ENCODE data around the gene CALCA.
A peak's percentile ranks its signal among the peaks of the same experiment; 100 is the strongest.
"Not testable (repeated sequence)": the region's sequence is repeated elsewhere in the genome, so short reads cannot be mapped to it uniquely, and the experiment has no call there.

Gene CALCA

DNA sequence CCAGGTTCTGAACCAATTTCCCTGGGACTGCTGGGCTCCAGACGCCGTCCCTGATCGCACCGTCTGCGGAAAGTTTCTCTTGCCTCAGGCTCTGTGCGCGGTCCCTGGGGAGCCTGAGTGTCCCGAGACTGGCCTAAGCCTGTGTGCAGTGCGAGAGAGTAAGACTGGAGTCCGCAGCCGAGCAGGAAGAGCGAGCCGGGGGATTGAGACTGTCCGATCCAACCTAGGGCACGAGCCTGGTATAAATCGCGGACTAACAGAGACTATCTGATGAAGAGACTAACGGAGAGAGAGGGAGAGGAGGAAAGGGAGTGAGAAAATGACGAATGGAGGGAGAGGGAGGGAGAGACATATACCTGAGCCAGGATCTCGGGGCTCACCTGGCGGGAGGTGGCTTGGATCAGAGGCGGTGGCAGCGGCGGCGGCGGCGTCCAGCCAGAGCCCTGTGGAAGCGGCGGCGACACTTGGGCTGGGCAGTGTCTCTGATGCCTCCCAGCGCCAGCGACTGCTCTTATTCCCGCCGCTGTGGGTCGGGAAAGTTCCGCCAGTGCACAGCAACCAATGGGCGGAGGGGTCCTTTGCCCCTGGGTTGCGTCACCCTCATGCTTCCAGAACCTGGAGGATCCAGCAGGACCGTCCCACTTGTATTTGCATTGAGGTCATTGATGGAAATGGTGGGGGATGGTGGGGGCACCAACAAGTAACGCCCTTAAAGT lies at the start of gene CALCA:
TSS of gene CALCA (minus strand) at position 487 of the 716 bp plus-strand sequence. CDS start 1,159 bp downstream, outside the sequence.
- no peak for DNase-seq (ENCODE audit: low read depth in 2 of 2, low spot score in 1 of 2)

DNA sequence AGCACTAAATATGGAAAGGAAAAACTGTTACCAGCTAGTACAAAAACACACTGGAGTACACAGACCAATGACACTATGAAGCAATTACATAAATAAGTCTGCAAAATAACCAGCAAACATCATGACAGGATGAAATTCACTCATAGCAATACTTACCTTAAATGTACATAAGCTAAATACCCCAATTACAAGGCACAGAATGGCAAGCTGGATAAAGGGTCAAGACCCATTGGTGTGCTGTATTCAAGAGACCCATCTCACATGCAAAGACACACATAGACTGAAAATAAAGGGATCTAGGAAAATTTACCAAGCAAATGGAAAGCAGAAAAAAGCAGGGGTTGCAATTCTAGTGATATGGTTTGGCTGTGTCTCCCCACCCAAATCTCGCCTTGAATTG lies 44.0 kb upstream of the CALCA start:
- DNase-seq (ENCODE audit: low read depth in 2 of 2, low spot score in 1 of 2) = no peak

DNA sequence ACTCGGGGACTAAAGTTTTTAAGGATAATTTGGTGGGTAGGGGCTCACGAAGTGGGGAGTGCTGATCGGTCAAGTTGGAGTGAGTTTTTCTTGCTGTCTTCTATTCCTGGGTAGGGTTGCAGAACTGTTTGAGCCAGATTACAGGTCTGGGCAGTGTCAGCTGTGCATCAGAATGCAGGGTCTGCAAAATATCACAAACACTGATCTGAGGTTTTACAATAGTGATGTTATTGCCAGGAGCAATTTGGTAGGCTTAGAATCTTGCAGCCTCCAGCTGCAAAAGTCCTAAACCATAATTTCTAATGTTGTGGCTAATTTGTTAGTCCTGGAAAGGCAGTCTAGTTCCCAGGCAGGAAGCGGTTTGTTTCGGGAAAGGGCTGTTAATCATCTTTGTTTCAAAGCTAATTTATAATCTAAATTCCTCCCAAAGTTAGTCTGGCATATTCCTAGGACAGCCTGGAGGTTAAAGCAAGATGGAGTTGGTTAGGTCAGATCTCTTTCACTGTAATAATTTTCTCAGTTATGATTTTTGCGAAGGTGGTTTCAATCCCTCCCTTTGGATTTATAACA lies 39.7 kb upstream of the CALCA start:
- DNase-seq (ENCODE audit: low read depth in 2 of 2, low spot score in 1 of 2) = no peak

- DNase-seq (ENCODE audit: low read depth in 2 of 2, low spot score in 1 of 2) = no peak
Measured at GRCh38 chr11:15010865-15011264, 38.7 kb upstream of the CALCA start.

DNA sequence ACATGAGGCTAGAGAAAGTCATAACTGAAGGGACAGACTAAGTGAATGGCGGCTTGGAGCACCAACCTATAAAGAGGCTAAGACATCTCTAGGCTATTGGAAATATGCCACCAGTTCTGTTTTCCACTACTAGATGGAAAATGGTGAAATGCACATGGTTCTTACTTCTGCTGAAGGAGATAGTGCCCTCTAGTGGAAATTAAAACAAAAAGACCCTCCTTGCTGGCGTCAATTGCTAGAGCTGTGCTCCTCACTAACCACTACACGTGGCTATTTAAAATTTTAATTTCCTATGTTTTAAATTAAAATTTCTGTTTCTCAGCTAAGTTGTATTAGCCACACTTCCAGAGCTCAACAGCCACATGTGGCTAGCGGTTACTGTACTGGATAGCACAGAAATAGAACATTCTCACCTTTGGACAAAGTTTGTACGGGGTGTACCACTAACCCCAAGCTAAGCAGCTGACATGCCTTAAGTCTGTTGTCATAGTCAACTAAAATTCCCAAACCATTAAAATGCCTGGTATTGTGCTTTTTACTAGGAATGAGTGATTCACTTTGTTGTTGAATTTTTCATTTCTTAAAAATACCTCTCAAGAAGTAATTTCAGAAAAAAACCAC lies 34.1 kb upstream of the CALCA start:
- no peak for DNase-seq (ENCODE audit: low read depth in 2 of 2, low spot score in 1 of 2)

DNA sequence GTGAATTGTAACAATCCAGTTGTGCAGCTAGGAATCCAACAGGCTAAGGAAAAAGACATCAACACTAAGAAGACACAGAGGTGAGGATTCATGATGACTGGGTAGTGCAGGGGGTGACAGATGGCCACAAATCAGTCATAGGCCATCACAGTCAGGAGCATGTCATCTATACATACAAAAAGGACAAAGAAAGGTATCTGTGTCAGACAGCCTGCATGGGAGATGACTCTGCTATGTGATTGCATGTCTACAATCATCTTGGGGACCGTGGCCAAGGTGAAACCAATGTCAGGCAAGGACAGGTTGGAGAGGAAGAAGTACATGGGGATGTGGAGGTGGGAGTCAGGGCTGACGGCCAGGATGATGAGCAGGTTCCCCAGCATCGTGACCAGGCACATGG lies 16.0 kb upstream of the CALCA start:
- DNase-seq (ENCODE audit: low read depth in 2 of 2, low spot score in 1 of 2) = not testable (repeated sequence)

DNA sequence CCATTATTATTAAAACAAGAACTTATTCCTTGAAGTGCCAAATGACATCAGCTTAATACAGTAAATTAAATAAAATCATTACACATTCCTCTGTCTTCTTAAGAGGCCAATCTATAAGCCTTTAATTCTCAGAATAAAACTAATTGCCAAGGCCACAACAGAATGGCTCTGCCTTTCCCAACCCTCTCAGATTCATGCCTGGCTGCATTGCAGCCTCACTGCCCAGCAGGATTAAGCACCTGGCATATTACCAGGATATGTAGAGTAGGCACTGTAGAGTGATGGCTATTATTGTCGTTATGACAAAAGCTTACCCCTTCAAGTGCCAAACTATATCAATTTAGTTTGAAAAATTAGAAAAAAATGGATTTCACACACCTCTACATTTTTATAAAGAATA lies 9.4 kb upstream of the CALCA start:
- no peak for DNase-seq (ENCODE audit: low read depth in 2 of 2, low spot score in 1 of 2)

DNA sequence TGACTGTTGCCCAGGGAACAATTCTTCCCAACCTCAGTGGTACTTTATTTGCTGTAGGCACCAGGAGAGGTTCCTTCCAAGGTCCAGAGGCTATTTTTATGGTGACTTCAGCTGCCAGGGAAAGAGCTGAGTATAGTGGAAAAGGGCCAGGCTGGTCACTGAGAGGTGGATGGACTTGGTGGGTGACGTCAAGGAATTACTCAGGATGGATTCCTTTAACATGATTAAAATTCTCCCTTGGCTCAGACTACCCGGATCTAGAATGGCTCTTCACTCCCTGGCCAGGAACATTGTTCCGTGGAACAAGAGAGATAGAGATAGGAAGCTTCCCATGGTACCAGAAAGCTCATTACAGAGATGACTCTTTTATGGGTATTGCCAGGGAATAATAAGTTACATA lies 8.7 kb upstream of the CALCA start:
- no peak for DNase-seq (ENCODE audit: low read depth in 2 of 2, low spot score in 1 of 2)

GRCh38 chr11:14977101-14977880 lies 5.1 kb upstream of the CALCA start:
- no peak for DNase-seq (ENCODE audit: low read depth in 2 of 2, low spot score in 1 of 2)

GRCh38 chr11:14975252-14975587 lies 3.1 kb upstream of the CALCA start:
- DNase-seq (ENCODE audit: low read depth in 2 of 2, low spot score in 1 of 2) = no peak

DNA sequence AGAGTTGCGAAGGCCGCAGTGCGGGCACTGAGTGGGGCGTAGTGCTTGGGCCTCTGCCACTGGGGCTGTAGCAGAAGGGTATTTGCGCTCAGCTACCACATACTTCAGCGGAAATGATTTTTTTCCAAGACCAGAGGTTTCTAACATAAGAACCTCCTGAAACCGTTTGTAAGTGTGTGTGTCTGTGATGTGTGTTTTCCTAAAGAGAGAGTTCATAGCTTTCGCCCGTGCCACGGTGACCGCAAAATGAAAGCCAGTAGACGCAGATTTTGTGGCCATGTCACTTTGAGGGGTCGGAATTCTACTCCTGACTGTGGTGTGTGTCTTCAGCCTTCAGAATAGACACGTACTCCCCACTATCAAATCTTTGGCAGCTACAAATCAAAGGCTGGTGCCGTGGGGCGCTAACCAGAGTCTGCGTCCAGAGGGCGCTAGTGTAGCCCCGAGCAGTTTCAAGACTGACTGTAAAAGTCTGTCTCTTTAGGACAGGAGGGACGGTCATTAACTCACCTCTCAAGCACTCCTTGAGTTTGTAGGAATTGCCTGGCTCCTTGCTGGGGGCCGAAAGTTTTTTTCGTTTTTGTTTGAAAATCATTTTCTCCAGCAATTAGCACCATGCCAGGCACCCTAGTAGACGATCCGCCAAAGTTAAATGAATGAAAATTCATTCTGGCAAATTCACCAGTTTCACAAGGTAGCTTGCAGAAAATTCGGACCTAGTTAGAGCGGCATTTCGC lies 2.5 kb upstream of the CALCA start:
- DNase-seq (ENCODE audit: low read depth in 2 of 2, low spot score in 1 of 2) = peak in 1 of 2 donors; percentile 26

- no peak for DNase-seq (ENCODE audit: low read depth in 2 of 2, low spot score in 1 of 2)
Measured at GRCh38 chr11:14973621-14974514, 1.7 kb upstream of the CALCA start.

- no peak for DNase-seq (ENCODE audit: low read depth in 2 of 2, low spot score in 1 of 2)
Measured at GRCh38 chr11:14972581-14973495, 687 bp upstream of the CALCA start.

DNA sequence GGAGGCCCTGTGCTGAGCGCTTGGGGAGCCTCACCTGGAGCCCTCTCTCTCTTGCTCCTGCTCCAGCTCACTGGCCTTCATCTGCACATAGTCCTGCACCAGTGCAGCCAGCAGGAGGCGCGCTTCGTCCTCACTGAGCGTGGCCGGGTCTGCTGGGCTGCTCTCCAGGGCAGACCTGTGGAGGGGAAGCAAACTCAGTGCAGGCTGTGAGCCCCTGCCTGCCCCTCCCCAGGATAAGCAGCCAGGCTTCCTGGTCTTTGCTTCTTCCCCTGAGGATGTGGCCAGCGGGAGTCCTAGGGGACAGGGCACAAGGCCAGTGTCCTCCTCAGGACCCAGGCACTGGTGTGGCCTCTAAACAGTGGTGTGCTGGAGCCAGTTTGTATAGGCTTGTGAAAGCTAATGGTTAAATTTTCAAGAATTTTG lies 2.2 kb downstream of the CALCA start:
- no peak for DNase-seq (ENCODE audit: low read depth in 2 of 2, low spot score in 1 of 2)

DNA sequence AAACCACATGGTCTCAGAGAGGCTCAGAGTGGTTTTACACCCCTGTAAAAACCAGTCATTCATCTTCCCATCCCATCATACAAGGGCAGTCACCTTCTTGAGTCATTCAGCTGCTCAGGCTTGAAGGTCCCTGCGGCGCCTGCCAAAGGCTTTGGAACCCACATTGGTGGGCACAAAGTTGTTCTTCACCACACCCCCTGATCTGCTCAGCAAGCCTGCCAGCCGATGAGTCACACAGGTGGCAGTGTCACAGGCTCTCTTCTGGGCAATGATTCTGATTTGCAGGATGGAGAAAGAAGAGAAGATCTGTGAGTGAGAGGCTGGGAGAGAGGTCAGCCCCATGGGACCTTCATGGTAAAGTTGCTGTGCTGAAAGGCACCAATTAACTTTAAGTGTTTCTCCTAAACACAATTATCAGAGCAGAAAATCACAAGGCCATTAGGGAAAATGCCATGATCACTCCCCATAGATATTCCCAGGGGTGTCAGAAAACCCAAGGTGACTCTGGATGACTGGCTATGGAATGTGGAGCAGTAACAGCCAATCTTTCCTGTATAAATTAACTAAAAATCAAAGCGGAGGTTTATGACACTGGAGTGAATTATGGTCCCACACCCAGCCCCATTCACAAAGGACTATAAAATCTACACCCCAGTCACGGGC lies 4.4 kb downstream of the CALCA start:
- no peak for DNase-seq (ENCODE audit: low read depth in 2 of 2, low spot score in 1 of 2)

DNA sequence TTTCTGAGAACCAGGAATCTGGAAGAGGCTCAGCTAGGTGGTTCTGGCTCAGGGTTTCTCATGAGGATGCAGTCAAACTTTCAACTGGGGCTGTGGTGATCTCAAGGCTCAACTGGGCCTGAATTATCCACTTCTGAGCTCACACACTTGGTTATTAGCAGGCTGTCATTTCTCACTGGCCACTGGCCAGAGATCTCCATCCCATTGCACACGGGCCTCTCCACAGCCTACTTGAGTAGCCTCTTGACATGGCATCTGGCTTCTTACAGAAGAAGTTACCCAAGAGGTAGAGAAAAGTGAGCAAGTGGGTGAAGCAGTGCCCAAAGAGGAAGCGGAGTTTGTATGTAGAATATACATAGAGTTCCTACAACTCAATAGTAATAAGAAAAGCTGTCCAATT lies 16.0 kb downstream of the CALCA start:
- no peak for DNase-seq (ENCODE audit: low read depth in 2 of 2, low spot score in 1 of 2)

DNA sequence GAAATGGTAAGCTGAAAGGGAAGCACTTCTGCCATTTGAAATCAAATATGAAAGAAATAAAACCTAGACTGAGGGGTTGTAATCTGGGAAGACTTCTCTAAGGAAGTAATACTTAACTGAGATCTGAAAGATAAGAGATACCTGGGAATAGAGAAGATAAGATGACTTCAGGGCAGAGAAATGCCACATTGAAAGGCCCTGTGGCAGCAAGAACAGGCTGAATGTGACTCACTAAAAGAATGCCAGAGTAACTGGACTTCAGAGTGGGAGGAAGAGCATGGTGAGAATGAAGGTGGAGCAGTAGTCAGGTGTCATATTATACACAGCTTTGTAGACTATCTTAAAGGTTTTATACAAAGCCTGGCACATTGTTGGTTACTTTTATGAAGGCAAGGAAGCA lies 17.6 kb downstream of the CALCA start:
- no peak for DNase-seq (ENCODE audit: low read depth in 2 of 2, low spot score in 1 of 2)

DNA sequence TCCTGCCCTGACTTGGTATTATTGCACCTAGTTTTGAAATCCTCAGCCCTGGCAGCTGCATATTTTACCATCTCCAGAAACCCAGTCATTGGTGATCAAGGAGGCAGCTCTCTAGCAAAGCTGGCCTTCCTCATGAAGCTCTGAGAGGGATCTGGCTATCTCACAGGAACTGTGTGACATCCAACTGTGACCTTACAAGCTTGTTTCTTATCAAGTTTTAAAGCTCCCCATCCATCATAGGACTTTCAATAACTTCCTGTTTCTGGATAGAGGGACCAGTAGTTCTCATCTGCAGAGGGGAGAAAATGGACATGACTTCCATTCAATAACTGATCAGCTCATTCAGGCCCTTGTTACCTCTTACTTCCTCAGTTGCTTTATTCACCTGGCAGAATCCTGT lies 18.2 kb downstream of the CALCA start:
- DNase-seq (ENCODE audit: low read depth in 2 of 2, low spot score in 1 of 2) = no peak

Measured in stimulated activated CD8-positive, alpha-beta memory T cell treated with anti-CD3 and anti-CD28 coated beads, Interleukin-4, amount 100 ng/mL, for 1 hour (primary cell).